ENCODE results near the gene LRG1.

The LRG1 gene

GRCh38 chr19:4493104-4493928, 46.5 kb downstream of the LRG1 start:
- DNase-seq (ENCODE audit: low read depth in 2 of 2) = no peak

GRCh38 chr19:4492337-4493103, 47.3 kb downstream of the LRG1 start:
- DNase-seq (ENCODE audit: low read depth in 2 of 2) = no peak

GRCh38 chr19:4491446-4491845, 48.4 kb downstream of the LRG1 start:
- no peak for DNase-seq (ENCODE audit: low read depth in 2 of 2)

GRCh38 chr19:4488496-4488895, 51.3 kb downstream of the LRG1 start:
- no peak for DNase-seq (ENCODE audit: low read depth in 2 of 2)

GRCh38 chr19:4487572-4487971, 52.3 kb downstream of the LRG1 start:
- DNase-seq (ENCODE audit: low read depth in 2 of 2) = no peak
